Kidney (tissue), 14 donors: ENCODE data around the gene TSHR. TPM values are rescaled to one million over a fixed set of nuclear protein-coding genes. Genes with fewer than 3 reads are reported as not detected.

Source experiments
- DNase-seq, 5 donors: peaks; one replicate each; pipeline ENCODE4 v3.0.0-alpha.2; 2013 to 2020
- FAIRE-seq: peaks from 2 replicates; lab custom pipeline; 2012; peaks lifted over from hg19 to GRCh38; lab: Jason Lieb, UNC
- H3K27ac ChIP-seq, 2 donors: one replicate each; pipeline ENCODE4 v1.7.0; 2013; ENCODE audit warnings: low read depth in 2 of 2, low read length in 2 of 2, inconsistent platforms in 1 of 2
- H3K27me3 ChIP-seq: one replicate; pipeline ENCODE4 v1.7.1; 2013; ENCODE audit warnings: low read length, inconsistent platforms; ENCODE audit not compliant: control insufficient read depth, insufficient read depth
- H3K36me3 ChIP-seq, 3 donors: one replicate each; pipeline versions ENCODE4 v1.7.0 to v1.7.1; 2013; ENCODE audit warnings: low read length in 3 of 3, control low read depth in 1 of 3, inconsistent platforms in 1 of 3; ENCODE audit not compliant: insufficient read depth in 3 of 3, control insufficient read depth in 2 of 3
- H3K4me1 ChIP-seq, 3 donors: one replicate each; pipeline versions ENCODE4 v1.7.0 to v1.7.1; 2013; ENCODE audit warnings: low read length in 3 of 3, inconsistent platforms in 1 of 3, low read depth in 1 of 3; ENCODE audit not compliant: control insufficient read depth in 2 of 3, insufficient read depth in 2 of 3
- H3K4me3 ChIP-seq, 3 donors: one replicate each; pipeline versions ENCODE4 v1.7.0 to v1.8.1; 2013; ENCODE audit warnings: low read length in 3 of 3, control low read depth in 1 of 3, inconsistent platforms in 1 of 3
- H3K9ac ChIP-seq, 3 donors: one replicate each; pipeline versions ENCODE4 v1.7.0 to v1.7.1; 2013; ENCODE audit warnings: low read length in 3 of 3, control low read depth in 1 of 3, inconsistent platforms in 1 of 3
- H3K9me3 ChIP-seq, 3 donors: one replicate each; pipeline versions ENCODE4 v1.7.0 to v1.7.1; 2013; ENCODE audit warnings: low read length in 3 of 3, control low read depth in 1 of 3, inconsistent platforms in 1 of 3; ENCODE audit not compliant: control insufficient read depth in 2 of 3, insufficient read depth in 1 of 3
- intact Hi-C: fragments of 100-400 bp; cut with DNase I; formaldehyde crosslinking; loops from one replicate; pipeline ENCODE4 v1.11.1; 2022
- polyA plus RNA-seq: library from polyadenylated mRNA; stranded (reverse); fragments of 350-450 nt; fragmentation: Illumina TruSeq; extraction: RNeasy Lipid Tissue Mini Kit (QIAGEN cat#74804); gene quantifications from one replicate; pipeline ENCODE4 v1.2.3, GENCODE V29; 2014; ENCODE audit warnings: low read depth, low replicate concordance; ENCODE audit not compliant: insufficient read depth
- total RNA-seq: library from RNA; stranded (reverse); fragmentation: NEBNext Ultra II Directional; extraction: Animal tissue kit (Norgen Biotek cat#: 25700); gene quantifications from one replicate; pipeline ENCODE4 v1.2.1, GENCODE V29; 2021
- TF ChIP-seq, protein P1 (sequence below): IDR thresholded peaks from 3 replicates; pipeline ENCODE4 v1.5.1; 2012; ENCODE audit warnings: mild to moderate bottlenecking, moderate library complexity, borderline replicate concordance; ENCODE audit not compliant: insufficient read depth; ENCODE audit errors: extremely low read depth
- donor health status: control.
- donor health status: control.
- donor health status: control.
- donor health status: control.
- donor health status: control.
- donor health status: DM: yes; HTN: yes; CAD: no.
- donor health status: Normal renal cell carcinoma (clear cell type).

Gene TSHR
- total and polyA plus RNA-seq, 2 donors from 2014 or later: 0.98 TPM; not detected in 1

DNA sequence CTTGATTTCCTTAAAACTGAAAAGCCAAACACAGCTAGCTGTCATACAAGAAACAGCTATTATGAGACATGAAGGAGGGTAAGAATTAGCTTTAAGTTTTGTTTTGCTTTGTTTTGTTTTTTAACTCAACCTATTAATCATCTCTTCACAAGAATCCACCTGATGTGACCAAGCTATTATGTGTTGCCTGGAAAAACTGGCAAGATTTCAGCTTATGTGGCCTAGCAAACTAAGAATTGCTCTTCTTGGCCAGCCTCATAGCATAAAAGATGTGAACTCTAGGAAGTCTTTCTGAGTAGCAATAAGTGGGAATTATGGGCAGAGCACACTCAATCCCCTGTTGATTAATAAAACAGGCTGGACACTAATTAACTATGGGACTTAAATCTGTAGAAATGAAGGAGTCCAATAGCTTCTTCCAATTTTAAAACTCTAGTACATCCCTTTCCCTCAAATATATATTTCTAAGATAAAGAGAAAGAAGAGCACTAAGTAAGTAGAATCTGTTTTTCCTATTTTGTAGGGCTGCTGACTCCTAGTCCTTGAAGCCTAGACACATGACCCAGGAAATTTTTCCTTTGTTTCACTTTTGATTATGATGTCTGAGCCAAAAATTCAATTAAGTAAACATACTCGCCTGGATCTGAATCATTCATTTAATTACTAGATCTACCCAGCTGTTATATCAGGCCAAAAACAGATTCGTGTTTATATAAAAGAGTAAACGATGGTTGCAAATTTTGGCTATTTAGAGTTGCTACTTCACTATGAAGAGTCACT is 189.6 kb downstream of the TSHR start:
- DNase-seq (no peak), FAIRE-seq (no peak)
- Histone ChIP-seq H3K4me1 (no peaks in the 10 kb centered on the region), H3K27ac (no peak overlapping the region), H3K27me3 (no peaks in the 10 kb centered on the region), H3K36me3 (no peaks in the 10 kb centered on the region), H3K4me3 (no peak overlapping the region), H3K9me3 (no peaks in the 10 kb centered on the region), H3K9ac (no peak overlapping the region)
- TF ChIP-seq, protein P1, sequence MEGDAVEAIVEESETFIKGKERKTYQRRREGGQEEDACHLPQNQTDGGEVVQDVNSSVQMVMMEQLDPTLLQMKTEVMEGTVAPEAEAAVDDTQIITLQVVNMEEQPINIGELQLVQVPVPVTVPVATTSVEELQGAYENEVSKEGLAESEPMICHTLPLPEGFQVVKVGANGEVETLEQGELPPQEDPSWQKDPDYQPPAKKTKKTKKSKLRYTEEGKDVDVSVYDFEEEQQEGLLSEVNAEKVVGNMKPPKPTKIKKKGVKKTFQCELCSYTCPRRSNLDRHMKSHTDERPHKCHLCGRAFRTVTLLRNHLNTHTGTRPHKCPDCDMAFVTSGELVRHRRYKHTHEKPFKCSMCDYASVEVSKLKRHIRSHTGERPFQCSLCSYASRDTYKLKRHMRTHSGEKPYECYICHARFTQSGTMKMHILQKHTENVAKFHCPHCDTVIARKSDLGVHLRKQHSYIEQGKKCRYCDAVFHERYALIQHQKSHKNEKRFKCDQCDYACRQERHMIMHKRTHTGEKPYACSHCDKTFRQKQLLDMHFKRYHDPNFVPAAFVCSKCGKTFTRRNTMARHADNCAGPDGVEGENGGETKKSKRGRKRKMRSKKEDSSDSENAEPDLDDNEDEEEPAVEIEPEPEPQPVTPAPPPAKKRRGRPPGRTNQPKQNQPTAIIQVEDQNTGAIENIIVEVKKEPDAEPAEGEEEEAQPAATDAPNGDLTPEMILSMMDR: no peak
- intact Hi-C loops: no loop called here

DNA sequence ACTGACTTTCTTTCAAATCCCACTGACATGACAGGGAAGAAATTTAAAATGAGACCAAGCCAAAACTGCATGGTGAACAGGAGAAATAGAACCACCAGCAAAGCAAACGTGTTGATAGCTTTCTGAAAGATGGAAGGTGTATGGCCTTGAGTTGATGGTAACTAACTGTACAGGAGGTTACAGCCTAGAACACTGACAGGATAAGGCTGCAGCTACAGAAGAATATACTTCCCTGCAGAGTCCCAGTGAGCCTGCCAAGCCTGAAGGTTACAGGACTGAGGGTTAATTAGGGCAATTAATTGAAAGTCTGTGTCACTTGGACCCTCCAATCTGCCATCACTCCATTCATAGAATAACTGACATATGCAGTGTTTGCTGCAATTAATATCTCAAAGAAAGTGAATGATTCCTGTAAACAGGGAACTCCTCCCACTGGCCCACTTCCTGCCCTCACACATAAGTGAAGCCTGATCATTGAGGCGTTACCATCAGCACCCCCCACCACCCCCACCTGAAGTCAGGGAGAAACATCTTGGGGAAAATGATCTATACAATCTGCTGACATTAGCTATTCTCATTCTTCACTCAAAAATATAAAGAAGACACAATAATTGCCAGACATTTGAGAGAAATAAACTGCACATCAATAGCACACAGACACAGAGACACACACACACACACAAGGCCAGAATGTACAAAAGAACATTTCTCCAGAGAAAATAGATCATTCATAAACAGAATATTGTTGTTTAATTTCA is 191.9 kb downstream of the TSHR start:
- no peak for FAIRE-seq
- H3K27ac ChIP-seq: no peak overlapping the region

DNA sequence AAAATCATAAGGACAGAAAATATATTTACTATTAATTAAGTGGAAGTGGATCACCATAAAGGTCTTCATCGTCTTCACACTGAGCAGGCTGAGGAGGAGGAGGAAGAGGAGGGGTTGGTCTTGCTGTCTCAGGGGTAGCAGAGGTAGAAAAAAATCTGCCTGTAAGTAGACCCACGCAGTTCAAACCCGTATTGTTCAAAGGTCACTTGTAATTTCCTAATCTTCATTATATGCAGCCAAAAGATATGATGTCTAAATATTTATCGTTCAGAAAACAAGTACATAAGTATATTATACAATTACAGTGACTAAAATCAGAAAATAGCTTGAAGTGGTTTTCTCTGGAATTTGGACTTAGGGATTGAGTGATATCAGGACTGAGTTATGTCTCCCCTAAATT is 193.2 kb downstream of the TSHR start:
- TF ChIP-seq, protein P1: no peak
- no peaks in the 10 kb centered on the region for H3K4me1 ChIP-seq
- H3K4me3 ChIP-seq: no peak overlapping the region
- intact Hi-C loops: no loop called here
- H3K9ac ChIP-seq: no peak overlapping the region
- no peak for DNase-seq
- no peaks in the 10 kb centered on the region for H3K36me3 ChIP-seq
- FAIRE-seq: no peak
- H3K27me3 ChIP-seq: no peaks in the 10 kb centered on the region
- H3K27ac ChIP-seq: no peak overlapping the region
- no peaks in the 10 kb centered on the region for H3K9me3 ChIP-seq

More for the DNA sequence above, 191.9 kb downstream of the TSHR start:
- no peaks in the 10 kb centered on the region for H3K36me3 ChIP-seq
- no peaks in the 10 kb centered on the region for H3K27me3 ChIP-seq
- H3K4me3 ChIP-seq: no peak overlapping the region
- no peak for DNase-seq
- no peaks in the 10 kb centered on the region for H3K4me1 ChIP-seq
- TF ChIP-seq, protein P1: no peak
- no peaks in the 10 kb centered on the region for H3K9me3 ChIP-seq
- intact Hi-C loops: no loop called here
- H3K9ac ChIP-seq: no peak overlapping the region
